OCI-LY7 (cell line): Measurements from ENCODE around the gene CCDC187. TPM values are rescaled to one million over a fixed set of nuclear protein-coding genes. Genes with fewer than 3 reads are reported as not detected.

Source experiments
- BruUV-seq: library from RNA; stranded (reverse); fragments of 400-500 nt; replicated peaks from 2 replicates; lab custom pipeline; 2021; lab: Mats Ljungman, UMichigan
- CTCF ChIA-PET: fragments of 300-600 bp; sonication (Branson Sonifier 250); formaldehyde crosslinking; loops from one replicate; lab custom pipeline; 2022; ENCODE audit warnings: antibody characterized with exemption; ENCODE audit not compliant: unreplicated experiment; lab: Charles Lee
- POLR2A ChIA-PET: fragments of 300-600 bp; sonication (Branson Sonifier 250); formaldehyde crosslinking; loops from one replicate; lab custom pipeline; 2022; ENCODE audit warnings: antibody characterized with exemption; lab: Charles Lee
- DNase-seq: peaks from one replicate; pipeline ENCODE4 v3.0.0-alpha.2; 2015; ENCODE audit warnings: low spot score
- H2AFZ ChIP-seq: fragments of 200-600 bp; sonication (generic), shearing (Covaris generic); 2 replicates; pipeline ENCODE4 v1.6.1; 2014; ENCODE audit warnings: mild to moderate bottlenecking, antibody characterized with exemption, low read length, moderate library complexity
- H3K27ac ChIP-seq: fragments of 200-600 bp; sonication (generic); 2 replicates; pipeline ENCODE4 v1.5.1; 2014; ENCODE audit warnings: mixed run types, low read depth, mild to moderate bottlenecking, moderate library complexity, low read length, inconsistent platforms; ENCODE audit not compliant: poor library complexity, severe bottlenecking
- H3K36me3 ChIP-seq: fragments of 200-600 bp; sonication (generic); 2 replicates; pipeline ENCODE4 v1.6.1; 2014; ENCODE audit warnings: mild to moderate bottlenecking, antibody characterized with exemption, low read length, moderate library complexity, mixed read lengths; ENCODE audit not compliant: insufficient read depth
- H3K4me1 ChIP-seq: fragments of 200-600 bp; sonication (generic); 2 replicates; pipeline ENCODE4 v1.5.1; 2014; ENCODE audit warnings: mild to moderate bottlenecking, low read length; ENCODE audit not compliant: insufficient read depth, poor library complexity, severe bottlenecking
- H3K4me2 ChIP-seq: fragments of 200-600 bp; sonication (generic); 2 replicates; pipeline ENCODE4 v1.6.1; 2014; ENCODE audit warnings: mild to moderate bottlenecking, low read length
- H3K4me3 ChIP-seq: fragments of 200-600 bp; sonication (generic); 2 replicates; pipeline ENCODE4 v1.5.1; 2014; ENCODE audit warnings: mild to moderate bottlenecking, low read depth, low read length; ENCODE audit not compliant: poor library complexity, severe bottlenecking
- H3K79me2 ChIP-seq: fragments of 200-600 bp; sonication (generic); 2 replicates; pipeline ENCODE4 v1.6.1; 2016; ENCODE audit warnings: low read depth, mild to moderate bottlenecking, low read length, moderate library complexity, mixed read lengths; ENCODE audit not compliant: insufficient read depth
- H3K9me2 ChIP-seq: fragments of 200-600 bp; sonication (generic); 2 replicates; pipeline ENCODE4 v1.6.1; 2016; ENCODE audit warnings: mild to moderate bottlenecking, low read length, mixed read lengths; ENCODE audit not compliant: insufficient read depth
- H3K9me3 ChIP-seq: fragments of 200-600 bp; sonication (generic); 2 replicates; pipeline ENCODE4 v1.6.1; 2014; ENCODE audit warnings: mild to moderate bottlenecking, mixed run types, low read length, mixed read lengths
- H4K20me1 ChIP-seq: fragments of 200-600 bp; sonication (generic); 2 replicates; pipeline ENCODE4 v1.6.1; 2014; ENCODE audit warnings: mild to moderate bottlenecking, antibody characterized with exemption, low read length, moderate library complexity, mixed read lengths; ENCODE audit not compliant: insufficient read depth
- CTCF ChIP-seq: fragments of 200-600 bp; sonication (generic); conservative IDR thresholded peaks from 2 replicates; pipeline ENCODE4 v1.5.1; 2014; ENCODE audit warnings: mild to moderate bottlenecking, antibody characterized with exemption, low read length, moderate library complexity, mixed read lengths
- EZH2phosphoT487 ChIP-seq: fragments of 200-600 bp; sonication (generic); IDR thresholded peaks from 2 replicates; pipeline ENCODE4 v1.6.1; 2018; ENCODE audit warnings: low read depth, borderline replicate concordance, mild to moderate bottlenecking, mixed run types, antibody characterized with exemption, low read length, moderate library complexity, mixed read lengths
- intact Hi-C: fragments of 100-400 bp; cut with micrococcal nuclease; formaldehyde crosslinking; loops from one replicate; pipeline ENCODE4 v1.10.0; 2022; ENCODE audit not compliant: unreplicated experiment
- total RNA-seq, 2 experiments: library from RNA; depleted of rRNA in 1 of 2; stranded (reverse); fragments of >200 nt in 1 of 2; shearing (Covaris generic) in 1 of 2; gene quantifications; 2 replicates each; pipeline ENCODE4 v1.2.3, GENCODE V29; 2014 to 2022

CCDC187 gene
- total RNA-seq, 2 experiments from 2014 or later: not detected

GRCh38 chr9:136264441-136265405 lies 39.2 kb downstream of the CCDC187 start:
- no peak for TF ChIP-seq EZH2phosphoT487
- TF ChIP-seq CTCF: no peak
- intact Hi-C loops: no loop called here
- CTCF ChIA-PET: interaction anchor here (0.6 kb wide), 1 partner anchor 25 kb away, joined by 3 read pairs; no protein-coding TSS in a partner anchor

GRCh38 chr9:136264031-136264430 lies 39.9 kb downstream of the CCDC187 start:
- Histone ChIP-seq H3K36me3 (no peaks in the 10 kb centered on the region), H3K4me3 (no peak overlapping the region), H3K9me3 (no peaks in the 10 kb centered on the region), H3K27ac (no peak overlapping the region), H3K4me1 (peaks cover 9% of the 10 kb centered on the region), H4K20me1 (no peaks in the 10 kb centered on the region), H3K79me2 (no peaks in the 10 kb centered on the region), H3K4me2 (no peak overlapping the region), H3K9me2 (no peaks in the 10 kb centered on the region), H2AFZ (no peak overlapping the region)
- ChIA-PET CTCF (no interaction called here), POLR2A (interaction anchor here (0.6 kb wide), 1 partner anchor 108 kb away, joined by 3 read pairs; no protein-coding TSS in a partner anchor)
- BruUV-seq: no TSS peak
- intact Hi-C loops: no loop called here
- no peak for DNase-seq
- no peak for TF ChIP-seq EZH2phosphoT487
- TF ChIP-seq CTCF: no peak

More at GRCh38 chr9:136264441-136265405, 39.2 kb downstream of the CCDC187 start:
- peaks cover 9% of the 10 kb centered on the region for H3K4me1 ChIP-seq
- BruUV-seq: no TSS peak
- H3K27ac ChIP-seq: no peak overlapping the region
- no peak overlapping the region for H2AFZ ChIP-seq
- no peaks in the 10 kb centered on the region for H3K36me3 ChIP-seq
- H3K9me2 ChIP-seq: no peaks in the 10 kb centered on the region
- H3K4me3 ChIP-seq: no peak overlapping the region
- no peaks in the 10 kb centered on the region for H3K9me3 ChIP-seq
- DNase-seq: no peak
- no peak overlapping the region for H3K4me2 ChIP-seq
- H3K79me2 ChIP-seq: no peaks in the 10 kb centered on the region
- H4K20me1 ChIP-seq: no peaks in the 10 kb centered on the region
- POLR2A ChIA-PET: interaction anchor here (0.6 kb wide), 1 partner anchor 109 kb away, joined by 3 read pairs; no protein-coding TSS in a partner anchor
